NCI-H226 (cell line): ENCODE results near the gene NOS1AP.
"Not testable (repeated sequence)": the region's sequence is repeated elsewhere in the genome, so short reads cannot be mapped to it uniquely, and the experiment has no call there.

ENCODE experiments used
- DNase-seq: peaks from one replicate; pipeline ENCODE4 v3.0.0-alpha.2; 2015

NOS1AP gene

DNA sequence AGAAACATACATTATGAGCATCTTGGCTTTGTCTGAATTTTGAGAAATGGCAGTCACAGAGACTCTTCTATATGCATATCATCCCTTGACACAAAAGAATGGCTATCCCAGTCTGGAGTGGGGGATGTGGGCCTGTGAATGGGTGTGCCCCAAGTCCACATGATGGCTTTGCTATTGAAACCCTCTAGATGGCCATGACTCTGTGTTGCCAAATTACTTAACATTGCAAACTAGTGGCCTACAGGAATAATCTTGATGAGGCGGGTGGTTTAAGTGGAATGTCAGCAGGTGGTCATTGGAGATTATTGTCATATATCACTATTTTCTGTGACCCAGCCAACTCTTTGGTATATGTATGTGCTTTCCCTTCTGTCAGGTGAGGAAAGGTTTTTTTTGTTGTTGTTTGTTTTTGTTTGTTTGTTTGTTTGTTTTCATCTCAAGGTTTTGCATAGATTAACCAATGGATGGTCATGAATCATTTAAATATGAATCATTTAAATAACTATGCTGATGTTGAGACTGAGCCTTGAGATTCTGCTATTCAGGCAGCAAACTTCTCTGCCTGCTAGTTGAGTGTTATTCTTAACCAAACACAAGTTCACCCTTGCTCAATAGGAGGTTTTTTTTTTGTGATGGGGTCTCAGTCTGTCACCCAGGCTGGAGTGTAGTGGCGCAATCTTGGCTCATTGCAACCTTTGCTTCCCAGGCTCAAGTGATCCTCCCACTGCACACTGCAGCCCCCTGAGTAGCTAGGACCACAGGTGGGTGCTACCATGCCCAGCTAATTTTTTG lies 103.0 kb downstream of the NOS1AP start:
- DNase-seq, result no peak

DNA sequence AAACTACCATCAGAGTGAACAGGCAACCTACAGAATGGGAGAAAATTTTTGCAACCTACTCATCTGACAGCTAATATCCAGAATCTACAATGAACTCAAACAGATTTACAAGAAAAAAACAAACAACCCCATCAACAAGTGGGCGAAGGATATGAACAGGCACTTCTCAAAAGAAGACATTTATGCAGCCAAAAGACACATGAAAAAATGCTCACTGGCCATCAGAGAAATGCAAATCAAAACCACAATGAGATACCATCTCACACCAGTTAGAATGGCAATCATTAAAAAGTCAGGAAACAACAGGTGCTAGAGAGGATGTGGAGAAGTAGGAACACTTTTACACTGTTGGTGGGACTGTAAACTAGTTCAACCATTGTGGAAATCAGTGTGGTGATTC lies 104.1 kb downstream of the NOS1AP start:
- DNase-seq, result not testable (repeated sequence)

DNA sequence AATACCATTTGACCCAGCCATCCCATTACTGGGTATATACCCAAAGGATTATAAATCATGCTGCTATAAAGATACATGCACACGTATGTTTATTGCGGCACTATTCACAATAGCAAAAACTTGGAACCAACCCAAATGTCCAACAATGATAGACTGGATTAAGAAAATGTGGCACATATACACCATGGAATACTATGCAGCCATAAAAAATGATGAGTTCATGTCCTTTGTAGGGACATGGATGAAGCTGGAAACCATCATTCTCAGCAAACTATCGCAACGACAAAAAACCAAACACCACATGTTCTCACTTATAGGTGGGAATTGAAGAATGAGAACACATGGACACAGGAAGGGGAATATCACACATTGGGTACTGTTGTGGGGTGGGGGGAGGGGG lies 104.5 kb downstream of the NOS1AP start:
- not testable (repeated sequence) for DNase-seq

DNA sequence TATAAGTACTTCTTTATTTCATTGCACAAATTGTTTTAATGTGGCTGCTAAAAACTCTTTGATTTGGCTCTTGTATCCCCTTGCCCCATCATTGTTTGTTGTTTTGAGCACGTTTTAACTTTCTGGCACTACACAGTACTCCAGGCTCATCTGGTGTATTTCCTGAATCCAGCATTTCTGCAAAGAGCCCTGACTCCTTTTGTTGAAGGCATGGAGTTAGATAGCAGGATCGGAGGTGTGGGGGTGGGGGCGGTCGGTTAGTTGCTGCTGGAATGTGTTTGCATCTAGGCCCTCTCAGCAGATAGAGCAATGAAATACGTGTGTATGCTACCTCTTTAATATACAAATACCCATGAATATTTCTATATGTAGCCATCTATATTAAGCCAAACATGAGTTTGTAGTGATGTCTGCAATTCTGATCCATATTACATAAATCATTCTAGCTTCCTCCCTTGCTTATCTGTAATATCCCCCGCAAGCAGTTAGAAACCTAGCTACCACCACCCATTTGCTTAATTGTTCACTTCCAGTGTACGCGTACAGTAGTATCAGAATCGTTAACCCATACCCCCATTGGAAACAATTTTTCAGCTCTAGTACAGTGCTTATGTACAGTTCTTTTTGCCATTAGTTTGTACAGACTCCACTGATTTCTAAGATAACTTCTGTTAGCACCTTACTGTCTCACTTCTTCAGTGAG lies 106.0 kb downstream of the NOS1AP start:
- DNase-seq, result no peak

DNA sequence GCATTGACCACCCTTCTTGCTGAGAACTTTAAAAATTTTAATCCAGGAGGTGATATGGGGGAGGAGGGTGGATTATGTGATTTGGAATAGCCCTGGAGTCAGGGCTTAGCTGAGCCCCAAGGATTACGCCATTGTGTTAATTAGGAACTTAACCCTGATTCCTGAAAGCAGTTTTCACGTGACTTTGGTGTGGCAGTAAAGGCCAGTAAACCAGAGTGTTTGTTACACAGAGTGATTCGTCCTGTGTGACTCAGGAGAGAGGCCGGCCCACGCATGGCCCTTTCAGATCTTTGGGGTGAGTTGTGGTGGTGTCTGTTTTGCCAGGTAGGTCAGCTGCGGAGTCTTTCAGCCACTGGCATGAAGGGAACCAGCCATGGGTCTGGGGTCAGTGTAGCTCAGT lies 107.6 kb downstream of the NOS1AP start:
- no peak for DNase-seq

DNA sequence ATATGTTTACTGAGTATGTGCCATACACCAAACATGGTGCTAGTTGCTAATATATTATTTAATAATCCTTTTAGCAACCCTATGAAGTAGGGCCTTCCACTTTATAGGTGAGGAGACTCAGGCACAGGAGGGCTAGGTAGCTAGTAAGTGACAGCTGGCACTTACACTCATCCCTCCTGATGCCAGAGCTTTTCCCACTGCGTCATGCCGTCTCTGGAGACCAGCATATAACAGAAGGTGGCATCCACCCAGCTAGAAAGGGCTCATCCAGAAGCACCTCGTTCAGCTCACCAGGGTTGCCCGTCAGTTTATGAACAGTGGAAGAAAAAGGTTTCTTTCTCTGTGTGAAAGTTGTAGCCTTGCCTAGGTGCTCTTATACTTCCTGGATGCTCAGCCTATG lies 108.9 kb downstream of the NOS1AP start:
- no peak for DNase-seq

DNA sequence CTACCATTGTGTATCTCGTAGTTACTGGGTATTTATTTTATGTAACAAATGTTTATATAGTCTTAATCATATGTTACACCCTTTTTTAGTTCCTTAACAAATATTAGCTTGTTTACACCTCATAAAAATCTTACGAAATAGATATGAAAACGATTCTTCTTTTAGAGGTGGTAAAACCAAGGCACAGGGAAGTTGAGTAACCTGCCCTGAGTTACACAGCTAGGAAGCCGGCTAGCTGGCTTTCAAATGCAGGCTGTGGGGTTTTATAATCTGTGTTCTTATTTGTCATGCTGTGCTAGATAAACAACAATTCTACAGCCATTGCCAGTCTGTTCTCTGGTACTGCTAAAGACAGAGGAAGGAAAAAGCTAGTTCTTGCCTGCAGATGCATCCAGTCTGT lies 109.6 kb downstream of the NOS1AP start:
- no peak for DNase-seq

DNA sequence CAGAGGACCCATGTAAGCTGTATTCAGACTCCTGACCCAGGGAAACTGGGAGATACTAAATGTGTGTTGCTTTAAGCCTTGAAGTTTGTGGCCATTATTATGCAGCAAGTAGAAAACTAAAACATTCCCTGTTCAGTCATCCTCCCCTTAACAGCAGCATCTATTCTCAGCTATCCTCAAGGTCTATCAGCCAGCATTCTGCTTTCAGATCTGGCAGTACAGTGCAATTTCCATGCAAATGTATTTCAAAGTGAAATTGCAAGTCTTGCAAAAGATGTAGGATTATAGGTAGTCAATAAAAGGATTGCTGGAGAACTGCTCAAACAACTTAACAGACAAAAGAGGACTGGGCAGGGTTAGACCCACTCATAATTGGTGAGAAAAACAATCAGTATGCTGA lies 111.3 kb downstream of the NOS1AP start:
- DNase-seq, result no peak

DNA sequence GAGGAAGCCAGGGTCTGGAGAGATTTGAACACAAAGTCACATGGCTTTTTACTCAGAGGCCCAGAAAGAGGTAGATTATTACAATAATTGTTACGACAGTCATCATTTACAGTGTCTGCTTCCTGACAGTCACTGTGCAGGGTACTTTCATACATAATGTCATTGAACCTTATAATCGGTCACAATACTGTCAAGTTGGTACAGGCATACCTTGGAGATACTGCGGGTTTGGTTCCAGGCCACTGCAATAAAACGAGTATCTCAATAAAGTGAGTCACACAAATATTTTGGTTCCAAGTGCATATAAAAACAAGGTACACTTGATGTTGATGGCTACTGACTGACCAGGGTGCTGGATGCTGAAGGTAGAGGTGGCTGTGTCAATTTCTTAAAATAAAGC lies 112.6 kb downstream of the NOS1AP start:
- DNase-seq, result no peak

DNA sequence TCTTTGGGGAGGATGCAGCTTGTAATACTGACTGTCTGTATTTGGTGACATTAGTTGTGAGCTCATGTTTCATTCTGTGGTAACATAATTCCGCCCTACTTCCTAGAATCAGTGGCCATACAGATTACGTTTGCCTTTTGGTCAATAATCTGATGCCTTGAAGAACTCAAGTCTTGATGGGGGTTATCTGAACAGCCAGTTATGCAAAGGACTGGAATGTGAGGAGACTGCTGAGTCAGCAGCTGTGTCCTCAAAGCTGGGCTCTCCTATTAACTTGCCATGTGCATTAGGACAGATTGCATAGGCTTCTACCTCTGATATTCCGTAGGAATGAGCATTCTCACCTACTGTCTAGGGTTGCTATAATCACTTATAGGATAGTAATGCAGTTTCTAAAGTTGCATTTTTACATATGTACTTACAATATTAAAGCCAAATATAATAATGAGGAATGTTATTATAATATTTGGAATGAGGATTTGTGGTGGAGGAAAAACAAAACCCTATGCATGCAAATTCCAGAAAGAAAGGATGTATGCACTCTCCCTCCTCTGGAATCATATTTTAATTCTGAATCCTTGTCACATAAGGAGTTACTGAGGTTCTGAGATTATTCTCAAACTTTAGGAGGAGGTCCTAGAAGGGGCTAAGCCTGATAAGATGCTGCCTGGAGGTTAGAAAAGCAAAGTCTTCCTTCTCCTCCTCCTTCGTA lies 116.0 kb downstream of the NOS1AP start:
- DNase-seq, result no peak

DNA sequence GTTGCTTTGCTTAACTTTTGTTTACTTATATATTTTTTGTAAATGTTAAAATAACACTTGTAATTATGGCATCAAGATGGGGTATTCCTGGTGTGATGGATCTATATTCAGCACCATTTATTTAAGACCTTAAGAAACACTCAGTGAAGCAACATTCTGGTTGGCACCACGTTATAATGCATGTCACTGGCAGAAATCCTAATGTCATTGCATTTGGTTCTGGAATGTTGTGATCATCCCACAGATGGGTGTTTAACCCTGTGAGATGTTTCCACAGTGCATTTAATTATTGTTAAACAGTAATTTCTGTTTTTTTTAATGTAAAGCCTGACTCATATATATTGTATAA lies 116.5 kb downstream of the NOS1AP start:
- no peak for DNase-seq

DNA sequence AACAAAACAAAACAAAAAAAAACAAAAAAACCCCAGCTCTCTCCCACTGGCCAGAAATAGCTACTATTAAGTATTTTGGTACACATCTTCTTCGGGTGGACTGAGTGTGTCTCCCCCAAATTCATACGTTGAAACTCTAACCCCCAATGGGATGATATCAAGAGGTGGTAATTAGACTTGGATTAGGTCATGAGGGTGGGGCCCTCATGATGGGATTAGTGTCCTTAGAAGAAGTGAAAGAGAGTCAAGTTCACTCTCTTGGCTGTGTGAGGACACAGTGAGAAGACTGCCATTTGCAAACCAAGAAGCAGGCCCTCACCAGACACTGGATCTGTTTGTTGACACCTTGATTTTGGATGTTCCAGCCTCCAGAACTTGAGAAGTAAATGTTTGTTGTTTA lies 116.9 kb downstream of the NOS1AP start:
- no peak for DNase-seq

DNA sequence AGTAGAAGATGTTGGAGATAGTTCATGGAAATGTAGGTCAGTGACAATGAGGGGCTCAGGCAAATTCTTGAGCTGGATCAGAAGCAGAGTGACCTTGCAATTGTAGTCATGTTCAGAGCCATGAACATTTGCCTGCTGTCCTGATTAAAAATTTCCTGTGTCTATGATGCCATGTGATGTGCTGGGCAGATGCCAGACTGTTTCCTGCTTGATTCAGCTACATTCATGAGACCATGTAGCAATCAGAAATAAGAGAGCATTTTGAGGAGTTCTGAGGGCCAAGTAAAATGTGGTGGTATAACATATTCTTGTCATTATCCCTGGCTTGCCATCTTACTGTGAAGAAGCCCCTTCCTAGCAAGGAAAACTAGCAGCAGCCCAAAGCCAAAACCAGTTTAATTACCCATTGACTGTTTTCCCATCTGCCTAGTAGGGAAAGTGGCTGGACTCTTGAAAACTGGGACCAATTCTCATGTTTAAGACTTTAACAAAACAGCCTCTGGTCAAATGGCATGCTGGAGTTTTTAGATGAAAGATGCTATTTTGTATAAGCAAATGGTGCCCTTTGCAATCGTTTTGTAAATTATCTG lies 118.3 kb downstream of the NOS1AP start:
- peak; percentile 42 for DNase-seq

DNA sequence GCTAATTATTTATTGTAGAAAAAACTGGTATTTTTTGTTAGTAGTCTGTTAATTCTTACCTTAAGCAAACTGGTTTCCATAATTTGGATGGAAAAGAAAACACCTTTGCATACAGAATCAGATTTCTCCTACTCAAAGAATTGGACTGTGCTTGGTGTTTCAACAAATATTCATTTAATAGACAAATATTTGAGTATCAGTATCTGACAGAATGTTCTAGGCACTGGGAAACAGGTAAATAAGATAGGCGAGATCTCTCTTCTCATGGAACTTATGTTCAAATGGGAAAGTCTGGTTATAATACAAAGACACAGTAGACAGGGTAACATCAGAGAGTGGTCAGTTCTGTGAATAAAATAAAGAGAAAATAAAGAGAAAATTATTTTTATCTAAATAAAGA lies 119.9 kb downstream of the NOS1AP start:
- DNase-seq, result no peak

DNA sequence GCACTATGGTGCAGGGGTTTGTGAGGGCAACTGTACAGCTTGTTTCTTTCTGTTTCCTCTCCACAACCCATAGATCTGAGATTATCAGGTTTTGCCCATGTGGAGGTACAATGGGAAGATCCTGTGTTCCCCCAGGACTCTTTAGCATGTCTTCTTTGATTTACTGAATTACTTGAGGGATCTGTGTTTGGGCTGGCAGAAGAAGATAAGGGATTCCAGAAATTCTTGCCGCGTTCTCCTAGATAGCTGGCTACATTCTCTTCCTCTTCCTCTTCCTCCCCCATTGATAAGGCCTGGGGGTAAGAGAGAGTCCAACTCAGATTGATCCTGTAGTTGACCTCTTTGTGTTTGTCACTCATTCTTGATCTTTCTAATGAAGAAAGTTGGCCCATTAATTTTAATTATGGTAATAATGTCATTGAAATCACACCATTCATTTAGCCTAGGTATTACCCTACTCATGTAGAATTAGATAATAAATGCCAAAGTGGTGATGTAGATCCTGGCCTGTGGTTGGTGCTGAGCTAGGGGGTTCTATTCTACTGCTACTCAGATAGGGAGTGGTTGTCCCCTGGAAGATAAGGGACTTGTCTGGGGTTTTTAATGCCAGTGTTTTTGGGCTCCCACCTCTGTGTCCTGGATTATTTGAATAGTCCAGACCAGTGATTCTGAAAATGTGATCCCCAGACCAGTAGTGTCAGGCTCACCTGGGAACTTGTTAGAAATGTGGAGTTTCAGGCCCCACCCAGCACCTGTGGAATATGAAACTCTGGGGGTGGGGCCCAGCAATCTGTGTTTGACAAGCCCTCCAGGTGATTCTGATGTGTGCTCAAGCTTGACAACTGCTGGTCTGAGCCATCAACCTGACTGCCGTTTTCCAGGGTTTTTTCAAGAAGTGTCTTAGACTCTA lies 122.2 kb downstream of the NOS1AP start:
- peak; percentile 91 for DNase-seq

DNA sequence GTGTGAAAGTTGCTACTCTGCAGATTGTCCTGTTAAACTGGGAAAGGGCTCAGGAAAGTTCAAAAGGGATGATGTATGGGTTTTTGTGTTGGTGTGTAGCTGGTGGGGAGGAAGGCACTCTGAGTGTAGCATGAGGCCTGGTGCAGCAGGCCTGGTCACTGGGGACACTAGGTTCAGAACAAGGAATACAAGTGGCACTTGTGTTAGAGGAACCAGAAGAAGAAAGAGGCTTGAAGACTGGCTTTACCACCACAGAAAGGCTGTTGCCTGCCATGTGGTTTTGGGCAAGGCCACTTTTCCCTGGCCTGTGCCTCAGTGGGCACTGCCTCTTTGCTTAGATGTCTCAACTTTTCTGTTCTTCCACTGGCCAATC lies 122.8 kb downstream of the NOS1AP start:
- no peak for DNase-seq

DNA sequence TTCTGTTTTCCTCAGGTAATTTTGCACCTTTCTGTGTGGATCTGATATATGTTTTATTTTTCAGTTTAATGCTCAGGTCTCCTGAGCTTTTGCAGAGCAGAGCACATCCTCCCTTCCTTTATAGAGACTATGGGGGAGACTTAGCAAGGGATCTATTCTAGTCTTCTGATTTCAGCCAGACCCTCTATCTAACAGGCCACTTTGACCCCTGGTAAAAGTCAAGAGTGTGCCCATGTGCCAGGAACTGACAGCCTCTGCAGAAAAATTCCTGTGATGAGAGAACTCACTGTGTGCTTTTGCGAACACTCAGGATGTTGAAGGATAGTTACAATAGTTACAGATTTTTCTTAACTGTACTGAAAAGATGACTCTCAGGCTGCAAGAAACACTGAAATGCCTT lies 123.3 kb downstream of the NOS1AP start:
- no peak for DNase-seq

DNA sequence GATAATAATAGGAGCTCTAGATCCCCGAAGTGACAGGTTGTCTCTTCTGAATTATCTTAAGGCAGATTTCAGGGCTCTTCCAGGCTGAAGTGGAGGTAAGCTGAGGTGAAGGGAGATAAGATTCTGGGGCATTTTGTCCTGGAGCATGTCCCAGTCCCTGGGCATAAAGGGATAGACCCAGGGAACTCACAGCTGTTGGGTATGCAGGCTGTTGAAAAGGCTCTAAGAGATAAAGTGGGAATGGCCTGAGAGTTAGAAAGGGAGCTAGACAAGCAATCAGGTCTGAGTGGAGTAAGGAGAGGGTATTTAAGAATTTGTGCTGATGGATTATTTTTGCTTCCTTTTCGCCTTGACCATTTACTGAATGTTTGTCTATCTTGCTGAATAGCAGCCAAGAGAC lies 123.7 kb downstream of the NOS1AP start:
- DNase-seq, result no peak

DNA sequence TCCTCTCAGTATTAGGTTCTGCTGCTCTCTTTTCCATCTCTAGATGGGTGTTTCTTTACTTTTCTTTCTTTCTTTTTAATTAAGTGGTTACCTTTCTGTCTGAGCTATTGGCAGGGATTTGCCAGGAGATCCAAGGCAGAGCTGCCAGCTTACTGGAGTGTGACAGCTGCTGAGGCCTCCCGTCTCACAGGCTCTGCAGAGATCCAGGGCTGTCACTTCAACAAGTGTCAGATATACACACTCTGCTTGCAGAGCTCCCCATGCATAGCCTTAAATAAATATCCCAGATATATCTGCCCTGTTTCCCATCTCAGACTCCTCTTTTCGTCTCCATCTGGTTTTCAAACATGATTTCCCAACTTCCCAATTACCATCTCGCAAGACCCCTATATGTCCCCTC lies 124.3 kb downstream of the NOS1AP start:
- DNase-seq, result no peak

DNA sequence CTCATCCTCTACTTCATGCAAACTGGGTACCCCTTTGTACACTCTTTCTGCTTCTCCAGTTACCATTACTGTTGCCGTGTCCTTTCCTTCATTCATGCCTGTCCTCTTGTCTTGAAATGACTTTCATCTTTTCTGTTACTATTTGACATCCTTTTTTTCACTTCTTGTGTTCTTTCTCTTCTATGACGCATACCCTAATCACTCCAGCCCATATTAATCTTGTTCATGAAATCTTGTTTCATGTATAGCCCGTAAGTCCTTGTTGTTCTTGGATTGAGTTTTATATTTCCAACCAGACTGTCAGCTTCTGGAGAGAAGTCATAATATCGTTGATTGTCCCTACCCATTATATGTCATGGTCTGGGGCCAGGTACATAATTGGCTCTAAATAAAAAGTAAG lies 126.1 kb downstream of the NOS1AP start:
- DNase-seq, result no peak

DNA sequence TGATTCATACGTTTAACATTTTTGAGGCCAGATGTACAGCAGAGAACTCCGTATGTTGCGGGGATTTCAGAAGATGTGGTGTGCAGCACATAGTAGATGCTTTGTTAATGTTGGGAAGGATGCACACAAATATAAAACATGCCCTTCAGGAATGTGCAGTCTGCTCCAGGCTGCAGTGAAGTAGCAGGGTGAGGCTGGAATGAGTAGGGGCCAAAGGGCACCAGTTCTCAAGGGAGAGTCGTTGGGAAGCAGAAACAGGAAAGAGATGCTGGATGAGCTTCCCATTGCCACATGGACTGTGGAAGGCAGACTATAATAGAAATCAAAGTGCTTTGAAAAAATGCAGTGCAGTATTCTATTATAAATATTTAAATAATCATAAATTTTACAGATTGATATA lies 126.9 kb downstream of the NOS1AP start:
- no peak for DNase-seq

DNA sequence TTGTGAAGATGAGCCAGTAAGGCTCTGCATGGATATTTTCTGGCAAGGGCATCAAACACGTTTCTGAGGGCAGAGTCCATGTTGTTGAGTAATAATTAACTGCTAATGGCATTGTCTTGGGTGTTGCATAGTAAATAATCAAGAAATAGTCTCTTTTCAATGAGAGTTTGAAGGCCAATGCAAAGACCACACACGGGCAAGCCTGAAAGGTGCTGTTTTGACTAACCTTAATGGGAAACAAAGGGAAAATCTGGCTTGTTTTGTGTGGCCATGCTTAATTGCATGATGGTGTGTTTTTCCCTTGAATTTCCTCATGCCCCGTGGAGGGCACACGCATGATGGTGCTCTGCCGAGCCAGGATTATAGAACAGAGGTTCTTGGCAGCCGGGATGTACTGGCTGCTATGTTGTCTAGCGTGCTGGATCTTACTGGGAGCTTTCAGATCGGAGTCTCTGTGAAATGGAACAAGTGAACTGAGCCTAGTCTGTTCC lies 127.6 kb downstream of the NOS1AP start:
- no peak for DNase-seq
